NCI-H345 treated with DMSO at 0.1 percent for 48 hours (cell line): ENCODE results near the gene OR8G5.
"Not testable (repeated sequence)": the region's sequence is repeated elsewhere in the genome, so short reads cannot be mapped to it uniquely, and the experiment has no call there.

Source experiments
- DNase-seq: peaks from one replicate; lab custom pipeline; 2025; ENCODE audit not compliant: unreplicated experiment; lab: John Stamatoyannopoulos, UW

The OR8G5 gene

DNA sequence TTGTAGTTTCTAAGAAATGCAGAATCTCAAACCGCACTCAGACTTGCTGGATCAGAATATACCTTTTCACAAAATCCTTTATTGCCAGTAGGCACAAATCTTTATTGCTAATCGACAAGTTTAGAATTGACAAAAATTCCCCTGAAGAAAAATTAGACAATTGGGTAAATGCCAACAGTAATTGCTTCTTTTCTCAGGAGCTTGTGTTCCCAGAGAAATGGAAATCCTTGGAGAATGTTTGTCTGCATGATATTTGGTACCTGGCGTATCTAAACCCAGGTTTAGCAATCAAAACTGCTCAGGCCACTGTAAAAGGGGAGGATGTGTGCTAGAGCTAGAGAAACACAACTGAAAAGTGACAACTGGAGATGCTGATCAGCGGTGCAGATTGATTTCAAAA lies at the start of gene OR8G5:
TSS of gene OR8G5 (plus strand) at position 301 of the 400 bp plus-strand sequence. CDS start 8,556 bp downstream, outside the sequence.
- no peak for DNase-seq

GRCh38 chr11:124207102-124207792 lies 48.9 kb upstream of the OR8G5 start:
- no peak for DNase-seq

GRCh38 chr11:124209824-124210357 lies 46.3 kb upstream of the OR8G5 start:
- DNase-seq = no peak

- no peak for DNase-seq
These were observed 45.8 kb upstream of the OR8G5 start for GRCh38 chr11:124210421-124210820.

- no peak for DNase-seq
These were observed 44.9 kb upstream of the OR8G5 start for GRCh38 chr11:124211321-124211720.

- DNase-seq = no peak
These were observed 42.1 kb upstream of the OR8G5 start for GRCh38 chr11:124214027-124214426.

GRCh38 chr11:124219126-124219525 lies 37.0 kb upstream of the OR8G5 start:
- DNase-seq = no peak

DNA sequence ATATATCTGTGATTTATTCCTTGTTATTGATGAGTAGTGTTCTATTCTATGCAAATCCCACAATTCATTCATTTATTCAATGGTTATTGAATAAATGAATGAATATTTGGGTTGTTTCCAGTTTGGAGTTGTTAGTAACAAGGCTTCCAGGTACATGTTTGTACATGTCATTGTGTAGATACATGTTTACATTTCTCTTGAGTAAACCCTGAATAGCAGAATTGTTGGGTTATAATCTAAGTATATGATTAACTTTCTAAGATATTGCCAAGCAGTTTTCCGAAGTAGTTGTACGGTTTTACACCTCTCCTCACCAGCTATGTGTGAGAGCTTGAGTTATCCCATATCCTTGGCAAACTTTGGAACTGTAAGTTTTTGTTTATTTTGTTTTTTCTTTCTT lies 33.8 kb upstream of the OR8G5 start:
- no peak for DNase-seq

DNA sequence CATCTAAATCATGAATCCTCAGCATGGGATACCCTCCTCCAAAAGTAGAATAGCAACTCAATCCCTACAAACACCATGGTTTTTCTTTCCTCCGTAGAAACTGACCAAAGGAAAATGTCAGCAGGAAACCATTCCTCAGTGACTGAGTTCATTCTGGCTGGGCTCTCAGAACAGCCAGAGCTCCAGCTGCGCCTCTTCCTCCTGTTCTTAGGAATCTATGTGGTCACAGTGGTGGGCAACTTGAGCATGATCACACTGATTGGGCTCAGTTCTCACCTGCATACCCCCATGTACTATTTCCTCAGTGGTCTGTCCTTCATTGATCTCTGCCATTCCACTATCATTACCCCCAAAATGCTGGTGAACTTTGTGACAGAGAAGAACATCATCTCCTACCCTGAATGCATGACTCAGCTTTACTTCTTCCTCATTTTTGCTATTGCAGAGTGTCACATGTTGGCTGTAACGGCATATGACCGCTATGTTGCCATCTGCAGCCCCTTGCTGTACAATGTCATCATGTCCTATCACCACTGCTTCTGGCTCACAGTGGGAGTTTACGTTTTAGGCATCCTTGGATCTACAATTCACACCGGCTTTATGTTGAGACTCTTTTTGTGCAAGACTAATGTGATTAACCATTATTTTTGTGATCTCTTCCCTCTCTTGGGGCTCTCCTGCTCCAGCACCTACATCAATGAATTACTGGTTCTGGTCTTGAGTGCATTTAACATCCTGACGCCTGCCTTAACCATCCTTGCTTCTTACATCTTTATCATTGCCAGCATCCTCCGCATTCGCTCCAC lies 31.4 kb upstream of the OR8G5 start:
- DNase-seq = not testable (repeated sequence)

DNA sequence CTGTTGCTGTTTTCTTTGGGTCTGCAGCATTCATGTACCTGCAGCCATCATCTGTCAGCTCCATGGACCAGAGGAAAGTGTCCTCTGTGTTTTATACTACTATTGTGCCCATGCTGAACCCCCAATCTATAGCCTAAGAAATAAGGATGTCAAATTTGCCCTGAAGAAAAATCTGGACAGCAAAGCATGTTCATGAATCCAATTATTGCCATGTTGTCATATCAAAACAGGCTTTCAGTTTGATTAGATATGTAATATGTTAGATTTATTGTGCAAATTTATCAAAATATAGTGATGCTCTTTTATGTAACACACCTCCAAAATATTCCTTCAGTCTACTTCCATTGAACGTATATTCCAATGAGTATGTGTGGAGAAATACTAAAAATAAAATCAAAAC lies 30.7 kb upstream of the OR8G5 start:
- no peak for DNase-seq

GRCh38 chr11:124233376-124233775 lies 22.8 kb upstream of the OR8G5 start:
- no peak for DNase-seq

DNA sequence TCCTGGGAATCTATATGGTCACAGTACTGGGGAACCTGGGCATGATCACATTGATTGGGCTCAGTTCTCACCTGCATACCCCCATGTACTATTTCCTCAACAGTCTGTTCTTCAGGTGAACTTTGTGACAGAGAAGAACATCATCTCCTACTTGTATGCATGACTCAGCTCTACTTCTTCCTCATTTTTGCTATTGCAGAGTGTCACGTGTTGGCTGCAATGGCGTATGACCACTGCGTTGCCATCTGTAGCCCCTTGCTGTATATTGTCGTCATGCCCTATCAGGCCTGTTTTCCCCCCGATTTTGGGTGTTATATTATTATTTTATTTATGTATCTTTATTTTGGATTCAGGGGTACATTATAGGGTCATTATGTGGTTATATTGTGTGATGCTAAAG lies 17.7 kb upstream of the OR8G5 start:
- DNase-seq = no peak

DNA sequence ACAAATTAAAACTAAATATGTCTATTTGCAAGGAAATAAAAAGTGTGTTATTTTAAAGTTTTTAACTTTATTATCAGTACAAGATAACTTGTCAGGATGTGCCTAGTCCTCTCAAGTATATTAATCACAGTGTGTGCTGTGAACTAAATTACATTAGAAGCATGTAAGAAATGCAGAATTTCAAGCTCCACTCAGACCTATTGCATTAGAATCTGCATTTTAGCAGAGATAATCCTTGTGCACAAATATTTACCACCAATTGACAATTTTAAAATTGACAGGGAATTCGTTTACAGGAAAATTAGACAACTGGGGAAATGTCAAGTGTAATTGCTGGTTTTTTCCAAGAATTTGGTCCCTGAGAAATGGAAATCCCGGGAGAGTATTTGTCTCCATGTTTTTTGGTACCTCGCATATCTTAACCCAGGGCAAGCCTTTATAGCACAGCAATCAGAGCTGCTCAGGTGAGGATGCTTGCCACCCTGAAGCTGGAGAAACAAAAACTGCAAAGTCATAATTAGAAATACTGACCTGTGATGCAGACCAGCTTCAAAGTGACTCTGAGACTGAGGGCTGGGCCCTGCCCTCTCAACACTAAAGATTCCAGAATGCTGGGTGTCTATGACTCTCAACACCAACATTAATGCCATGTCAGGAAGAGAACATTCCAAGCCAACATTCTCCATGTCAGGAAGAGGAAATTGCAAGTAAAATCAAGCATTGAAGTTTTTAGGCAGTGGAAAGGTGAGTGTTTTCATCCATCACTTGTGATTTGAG lies 15.4 kb upstream of the OR8G5 start, which contains the start of gene OR8G1:
TSS of gene OR8G1 (plus strand) at position 475 of the 777 bp plus-strand sequence. CDS start 8,581 bp downstream, outside the sequence.
- DNase-seq = no peak

DNA sequence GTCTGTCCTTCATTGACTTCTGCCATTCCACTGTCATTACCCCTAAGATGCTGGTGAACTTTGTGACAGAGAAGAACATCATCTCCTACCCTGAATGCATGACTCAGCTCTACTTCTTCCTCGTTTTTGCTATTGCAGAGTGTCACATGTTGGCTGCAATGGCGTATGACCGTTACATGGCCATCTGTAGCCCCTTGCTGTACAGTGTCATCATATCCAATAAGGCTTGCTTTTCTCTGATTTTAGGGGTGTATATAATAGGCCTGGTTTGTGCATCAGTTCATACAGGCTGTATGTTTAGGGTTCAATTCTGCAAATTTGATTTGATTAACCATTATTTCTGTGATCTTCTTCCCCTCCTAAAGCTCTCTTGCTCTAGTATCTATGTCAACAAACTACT lies 6.3 kb upstream of the OR8G5 start:
- not testable (repeated sequence) for DNase-seq

GRCh38 chr11:124265041-124265440 lies 8.9 kb downstream of the OR8G5 start:
- not testable (repeated sequence) for DNase-seq

GRCh38 chr11:124270886-124271285 lies 14.7 kb downstream of the OR8G5 start:
- not testable (repeated sequence) for DNase-seq

DNA sequence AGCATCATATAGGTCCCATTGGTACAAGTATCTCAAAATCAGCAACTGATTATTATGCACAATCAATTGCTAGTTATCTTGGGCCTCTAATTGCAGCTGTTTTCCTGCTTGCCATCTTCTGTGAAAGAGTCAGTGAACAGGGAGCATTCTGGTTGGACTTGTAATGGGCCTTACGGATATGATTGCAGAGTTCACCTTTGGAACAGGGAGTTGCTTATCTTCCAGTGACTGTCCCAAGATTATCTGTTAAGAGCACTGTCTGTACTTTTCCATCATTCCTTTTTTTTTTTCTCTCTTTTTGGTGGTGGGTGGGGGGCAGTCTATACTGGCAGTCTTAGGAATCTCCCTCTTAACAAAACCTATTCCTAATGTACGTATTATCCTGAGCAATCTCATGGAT lies 17.8 kb downstream of the OR8G5 start:
- DNase-seq = no peak

GRCh38 chr11:124276081-124276480 lies 19.9 kb downstream of the OR8G5 start:
- DNase-seq = no peak

DNA sequence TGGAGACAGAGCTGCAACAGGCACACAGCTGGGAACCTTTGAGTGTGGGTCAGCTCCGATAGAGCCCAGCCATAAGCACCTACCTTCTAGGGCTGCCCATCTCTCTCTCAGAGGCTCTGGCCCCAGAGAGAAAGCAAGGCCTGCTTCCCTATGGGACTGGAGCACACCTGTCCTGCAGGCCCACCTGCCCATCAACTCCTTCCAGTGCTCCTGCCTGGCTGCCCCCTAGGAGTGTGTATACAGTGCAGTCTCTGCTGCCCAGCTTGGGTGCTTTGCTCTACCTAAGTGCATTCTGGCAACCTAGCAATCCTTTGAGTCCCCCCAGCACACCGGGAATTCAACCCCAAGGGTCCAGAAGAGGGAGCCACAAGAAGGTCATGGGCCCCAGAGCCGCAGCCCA lies 21.0 kb downstream of the OR8G5 start:
- DNase-seq = no peak

GRCh38 chr11:124277804-124278203 lies 21.6 kb downstream of the OR8G5 start:
- no peak for DNase-seq

- DNase-seq = no peak
These were observed 22.1 kb downstream of the OR8G5 start for GRCh38 chr11:124278261-124278660.
